Panc1 (cell line): Measurements from ENCODE around the gene SORCS1.

Experiments used
- CTCF ChIP-seq: fragments of 450-650 bp; IDR thresholded peaks from 2 replicates; pipeline ENCODE4 v1.5.1; 2017; ENCODE audit warnings: mild to moderate bottlenecking
- POLR2AphosphoS5 ChIP-seq: IDR thresholded peaks from 2 replicates; pipeline ENCODE4 v1.6.1; 2012; ENCODE audit warnings: mild to moderate bottlenecking, low read depth, low read length, moderate library complexity
- REST ChIP-seq, 2 experiments: IDR thresholded peaks; 2 replicates each; pipeline ENCODE4 v1.6.1; 2011 to 2012; ENCODE audit warnings: low read depth in 2 of 2, control low read depth in 1 of 2, low read length in 1 of 2, mild to moderate bottlenecking in 1 of 2, moderate library complexity in 1 of 2; ENCODE audit not compliant: insufficient read depth in 1 of 2
- SIN3A ChIP-seq: IDR thresholded peaks from 2 replicates; pipeline ENCODE4 v1.6.1; 2012; ENCODE audit warnings: low read depth, mild to moderate bottlenecking, low read length, moderate library complexity, borderline replicate concordance; ENCODE audit not compliant: insufficient read depth

- TF ChIP-seq CTCF (no peak), SIN3A (no peak), POLR2AphosphoS5 (no peak), REST (IDR thresholded peaks at IDR 0.05; ENCODE audit: insufficient read depth in 1 of 2, low read depth in 2 of 2, low read length in 1 of 2) (no peak)
Measured at GRCh38 chr10:106938513-106938912, 226.0 kb downstream of the SORCS1 start.
